Liver (tissue), 3 donors: ENCODE measurements around the gene CSF2RB.

Source experiments
- HNF4A ChIP-seq, 2 donors: conservative IDR thresholded peaks; 2 replicates each; pipeline ENCODE4 v1.6.1; 2016; ENCODE audit warnings: antibody characterized with exemption in 2 of 2, mild to moderate bottlenecking in 2 of 2
- RAD21 ChIP-seq, 2 donors: IDR thresholded peaks; 2 replicates each; pipeline ENCODE4 v1.6.1; 2016; ENCODE audit warnings: antibody characterized with exemption in 2 of 2, mild to moderate bottlenecking in 2 of 2
- RXRA ChIP-seq, 2 donors: IDR thresholded peaks; 2 replicates each; pipeline ENCODE4 v1.6.1; 2017 to 2018; ENCODE audit warnings: antibody characterized with exemption in 2 of 2, mild to moderate bottlenecking in 1 of 2
- TAF1 ChIP-seq: conservative IDR thresholded peaks from 2 replicates; pipeline ENCODE4 v1.6.1; 2016; ENCODE audit warnings: antibody characterized with exemption, mild to moderate bottlenecking
- YY1 ChIP-seq: IDR thresholded peaks from 2 replicates; pipeline ENCODE4 v1.6.1; 2016; ENCODE audit warnings: antibody characterized with exemption, mild to moderate bottlenecking
- TF ChIP-seq, protein P1 (sequence below): fragments of 150-350 bp; IDR thresholded peaks from 2 replicates; pipeline ENCODE4 v1.5.1; 2017; ENCODE audit warnings: improper control_type of control experiment, low read depth, low read length; ENCODE audit not compliant: missing input control
- TF ChIP-seq, protein P2 (sequence below): IDR thresholded peaks from 2 replicates; pipeline ENCODE4 v1.6.1; 2016; ENCODE audit warnings: antibody characterized with exemption
- TF ChIP-seq, protein P3 (sequence below): IDR thresholded peaks from 2 replicates; pipeline ENCODE4 v1.6.1; 2016; ENCODE audit warnings: antibody characterized with exemption
- donor health status: healthy.
- donor health status: healthy.

DNA sequence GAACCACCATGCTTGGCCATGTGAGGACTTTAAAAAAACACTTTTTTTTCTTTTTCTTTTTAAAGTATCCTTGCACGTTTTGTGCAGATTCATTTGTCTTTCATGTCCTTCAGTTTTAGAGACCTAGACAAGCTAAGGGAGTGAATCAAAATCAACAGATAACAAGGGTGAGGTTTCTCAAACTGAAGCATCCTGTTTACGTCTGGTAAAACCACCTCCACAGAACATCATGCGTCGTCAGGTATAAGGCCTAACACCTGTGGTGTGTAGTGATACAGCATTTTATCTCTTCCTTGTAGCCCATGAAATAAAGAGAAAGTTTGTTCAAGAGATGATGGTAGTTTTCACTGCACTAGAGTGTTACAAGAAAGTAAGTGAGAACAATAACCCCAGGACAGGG is 26.3 kb upstream of the CSF2RB start:
- TF ChIP-seq HNF4A (conservative IDR thresholded peaks at IDR 0.05) (no peak), RXRA (IDR thresholded peaks at IDR 0.05) (no peak), YY1 (no peak), TAF1 (no peak), RAD21 (IDR thresholded peaks at IDR 0.05) (no peak)
- TF ChIP-seq, protein P1, sequence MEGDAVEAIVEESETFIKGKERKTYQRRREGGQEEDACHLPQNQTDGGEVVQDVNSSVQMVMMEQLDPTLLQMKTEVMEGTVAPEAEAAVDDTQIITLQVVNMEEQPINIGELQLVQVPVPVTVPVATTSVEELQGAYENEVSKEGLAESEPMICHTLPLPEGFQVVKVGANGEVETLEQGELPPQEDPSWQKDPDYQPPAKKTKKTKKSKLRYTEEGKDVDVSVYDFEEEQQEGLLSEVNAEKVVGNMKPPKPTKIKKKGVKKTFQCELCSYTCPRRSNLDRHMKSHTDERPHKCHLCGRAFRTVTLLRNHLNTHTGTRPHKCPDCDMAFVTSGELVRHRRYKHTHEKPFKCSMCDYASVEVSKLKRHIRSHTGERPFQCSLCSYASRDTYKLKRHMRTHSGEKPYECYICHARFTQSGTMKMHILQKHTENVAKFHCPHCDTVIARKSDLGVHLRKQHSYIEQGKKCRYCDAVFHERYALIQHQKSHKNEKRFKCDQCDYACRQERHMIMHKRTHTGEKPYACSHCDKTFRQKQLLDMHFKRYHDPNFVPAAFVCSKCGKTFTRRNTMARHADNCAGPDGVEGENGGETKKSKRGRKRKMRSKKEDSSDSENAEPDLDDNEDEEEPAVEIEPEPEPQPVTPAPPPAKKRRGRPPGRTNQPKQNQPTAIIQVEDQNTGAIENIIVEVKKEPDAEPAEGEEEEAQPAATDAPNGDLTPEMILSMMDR, result no peak
- TF ChIP-seq, protein P2, sequence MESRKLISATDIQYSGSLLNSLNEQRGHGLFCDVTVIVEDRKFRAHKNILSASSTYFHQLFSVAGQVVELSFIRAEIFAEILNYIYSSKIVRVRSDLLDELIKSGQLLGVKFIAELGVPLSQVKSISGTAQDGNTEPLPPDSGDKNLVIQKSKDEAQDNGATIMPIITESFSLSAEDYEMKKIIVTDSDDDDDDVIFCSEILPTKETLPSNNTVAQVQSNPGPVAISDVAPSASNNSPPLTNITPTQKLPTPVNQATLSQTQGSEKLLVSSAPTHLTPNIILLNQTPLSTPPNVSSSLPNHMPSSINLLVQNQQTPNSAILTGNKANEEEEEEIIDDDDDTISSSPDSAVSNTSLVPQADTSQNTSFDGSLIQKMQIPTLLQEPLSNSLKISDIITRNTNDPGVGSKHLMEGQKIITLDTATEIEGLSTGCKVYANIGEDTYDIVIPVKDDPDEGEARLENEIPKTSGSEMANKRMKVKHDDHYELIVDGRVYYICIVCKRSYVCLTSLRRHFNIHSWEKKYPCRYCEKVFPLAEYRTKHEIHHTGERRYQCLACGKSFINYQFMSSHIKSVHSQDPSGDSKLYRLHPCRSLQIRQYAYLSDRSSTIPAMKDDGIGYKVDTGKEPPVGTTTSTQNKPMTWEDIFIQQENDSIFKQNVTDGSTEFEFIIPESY, result no peak
- TF ChIP-seq, protein P3, sequence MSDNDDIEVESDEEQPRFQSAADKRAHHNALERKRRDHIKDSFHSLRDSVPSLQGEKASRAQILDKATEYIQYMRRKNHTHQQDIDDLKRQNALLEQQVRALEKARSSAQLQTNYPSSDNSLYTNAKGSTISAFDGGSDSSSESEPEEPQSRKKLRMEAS, result no peak
